Activated T-helper 17 cell treated with anti-CD3 and anti-CD28 coated beads, Interleukin-2, amount 50 U/mL, for 72 hours (primary cell): ENCODE measurements around the gene P2RX3. TPM values are rescaled to one million over a fixed set of nuclear protein-coding genes. Genes with fewer than 3 reads are reported as not detected.
A peak's percentile ranks its signal among the peaks of the same experiment; 100 is the strongest.

Source experiments
- ATAC-seq: fragments of 150-1000 bp; cut with Tn5 transposase; replicated peaks from 2 replicates; pipeline ENCODE4 v1.10.0; 2021; ENCODE audit warnings: mild to moderate bottlenecking, moderate library complexity
- H3K27ac Mint-ChIP-seq: one replicate; pipeline ENCODE4 v1.8.0; 2022; ENCODE audit warnings: mixed read lengths
- H3K27me3 Mint-ChIP-seq: one replicate; pipeline ENCODE4 v1.8.0; 2022; ENCODE audit warnings: mixed read lengths
- H3K36me3 Mint-ChIP-seq: one replicate; pipeline ENCODE4 v1.8.0; 2022; ENCODE audit warnings: low read depth, mild to moderate bottlenecking, mixed read lengths
- H3K4me1 Mint-ChIP-seq: one replicate; pipeline ENCODE4 v1.8.0; 2022; ENCODE audit warnings: mixed read lengths
- H3K4me3 Mint-ChIP-seq: one replicate; pipeline ENCODE4 v1.8.0; 2022; ENCODE audit warnings: mild to moderate bottlenecking, mixed read lengths
- H3K9me3 Mint-ChIP-seq: one replicate; pipeline ENCODE4 v1.8.0; 2022; ENCODE audit warnings: mixed read lengths
- total RNA-seq, 2 donors: library from RNA; stranded (reverse); gene quantifications; one replicate each; pipeline ENCODE4 v1.2.3, GENCODE V29; 2022

P2RX3 gene
- total RNA-seq, 2 donors from 2014 or later = not detected

DNA sequence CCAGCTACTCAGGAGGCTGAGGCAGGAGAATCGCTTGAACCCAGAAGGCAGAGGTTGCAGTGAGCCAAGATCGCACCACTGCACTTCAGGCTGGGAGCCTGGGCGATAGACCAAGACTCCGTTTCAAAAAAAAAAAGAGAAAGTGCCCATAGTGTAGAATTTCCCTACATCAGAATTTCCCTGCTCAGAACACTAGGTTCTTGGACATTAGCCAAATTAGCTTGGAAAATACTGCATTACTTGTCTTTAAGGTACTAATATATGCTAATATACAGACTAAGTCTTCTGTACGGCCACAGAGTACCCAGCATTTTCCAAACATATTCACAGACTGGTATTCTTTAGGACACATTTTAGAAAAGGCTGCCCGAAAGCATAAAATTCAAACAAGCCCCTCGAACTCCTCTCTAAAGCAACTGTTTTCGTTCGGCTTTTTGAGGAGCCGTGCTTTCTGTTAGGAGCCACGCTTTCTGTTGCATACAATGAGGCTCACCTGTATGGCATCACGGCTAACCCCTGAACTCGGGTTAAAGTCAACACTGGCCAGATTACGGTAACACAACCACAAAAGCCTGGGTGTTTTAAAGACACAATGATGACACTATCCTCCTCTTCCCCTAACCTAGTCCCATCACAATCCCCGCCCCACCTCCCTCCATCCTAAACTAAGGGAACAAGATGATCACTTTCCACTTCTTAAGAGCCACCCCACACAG is 31.8 kb upstream of the P2RX3 start:
- no peaks in the 10 kb centered on the region for H3K9me3 Mint-ChIP-seq
- no peaks in the 10 kb centered on the region for H3K27me3 Mint-ChIP-seq
- H3K4me1 Mint-ChIP-seq = peaks cover 5% of the 10 kb centered on the region
- H3K4me3 Mint-ChIP-seq = no peak overlapping the region
- H3K36me3 Mint-ChIP-seq = peaks cover 7% of the 10 kb centered on the region
- H3K27ac Mint-ChIP-seq = no peak overlapping the region
- ATAC-seq = no peak

DNA sequence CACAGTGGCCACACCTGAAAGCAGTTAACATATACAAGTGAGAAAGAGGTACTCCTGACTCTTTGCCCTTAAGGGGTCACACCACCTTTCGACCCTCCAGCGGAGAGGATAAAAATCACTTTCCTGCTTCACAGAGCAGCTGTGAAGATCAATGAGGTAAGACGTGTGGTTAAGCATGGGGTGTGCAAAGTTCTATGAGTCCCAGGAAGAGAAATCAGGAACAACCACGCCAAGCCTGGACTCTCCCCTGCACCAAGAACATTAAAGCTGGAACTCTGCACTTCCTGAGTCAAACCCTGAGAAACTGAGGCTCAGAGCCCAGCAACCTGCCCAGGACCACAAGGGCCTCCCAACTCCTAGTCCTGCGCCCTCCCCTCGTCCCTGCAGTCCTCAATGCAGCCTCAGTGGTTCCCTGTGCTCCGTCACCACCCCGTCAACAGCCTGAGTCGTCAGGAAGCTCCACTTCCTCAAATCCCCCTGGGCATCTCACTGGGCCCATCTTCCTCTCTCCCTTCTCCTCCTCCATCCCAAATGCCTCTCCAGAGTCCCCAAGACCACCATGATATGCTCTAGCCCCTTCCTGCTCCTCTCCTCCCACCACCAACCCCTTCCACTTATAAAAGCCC is 31.1 kb upstream of the P2RX3 start:
- Mint-ChIP-seq H3K36me3 (peaks cover under 1% of the 10 kb centered on the region), H3K4me3 (no peak overlapping the region), H3K27me3 (no peaks in the 10 kb centered on the region), H3K9me3 (no peaks in the 10 kb centered on the region), H3K27ac (no peak overlapping the region), H3K4me1 (peaks cover 5% of the 10 kb centered on the region)
- ATAC-seq = no peak

DNA sequence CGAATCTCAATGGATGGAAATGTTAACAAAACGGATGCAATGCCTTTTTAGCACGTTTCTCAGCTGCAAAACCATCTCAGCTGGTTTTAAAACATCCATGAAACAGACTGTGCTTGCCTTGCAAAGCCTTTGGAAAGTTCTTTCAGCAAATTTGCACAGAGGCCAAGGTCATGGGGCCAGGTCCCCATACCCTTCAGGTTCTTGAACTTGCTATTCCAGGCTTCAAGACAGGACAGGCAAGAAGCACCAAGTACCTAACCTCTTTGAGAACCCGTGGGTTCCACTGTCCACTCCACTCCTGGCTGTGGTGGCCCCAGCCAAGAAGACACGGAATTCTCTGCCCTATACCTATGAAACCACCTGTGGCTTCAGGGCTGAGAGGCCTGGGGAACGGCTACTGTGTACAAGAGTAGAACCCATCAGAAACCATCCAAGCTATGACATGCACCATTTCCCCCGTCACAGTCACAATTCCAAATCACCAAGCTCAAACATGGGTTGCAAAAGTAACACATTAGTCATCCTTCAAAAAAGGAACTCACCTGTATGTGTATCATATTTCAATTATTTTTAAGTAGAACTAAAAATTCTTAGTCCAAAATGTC is 30.4 kb upstream of the P2RX3 start:
- no peaks in the 10 kb centered on the region for H3K9me3 Mint-ChIP-seq
- peaks cover 5% of the 10 kb centered on the region for H3K4me1 Mint-ChIP-seq
- ATAC-seq = no peak
- no peaks in the 10 kb centered on the region for H3K36me3 Mint-ChIP-seq
- H3K27ac Mint-ChIP-seq = no peak overlapping the region
- H3K27me3 Mint-ChIP-seq = no peaks in the 10 kb centered on the region
- no peak overlapping the region for H3K4me3 Mint-ChIP-seq

GRCh38 chr11:57308426-57309060 is 29.6 kb upstream of the P2RX3 start:
- no peaks in the 10 kb centered on the region for H3K9me3 Mint-ChIP-seq
- H3K27me3 Mint-ChIP-seq = no peaks in the 10 kb centered on the region
- H3K27ac Mint-ChIP-seq = peak overlapping the region; percentile 39
- no peaks in the 10 kb centered on the region for H3K36me3 Mint-ChIP-seq
- no peak overlapping the region for H3K4me3 Mint-ChIP-seq
- peaks cover 5% of the 10 kb centered on the region for H3K4me1 Mint-ChIP-seq
- no peak for ATAC-seq

DNA sequence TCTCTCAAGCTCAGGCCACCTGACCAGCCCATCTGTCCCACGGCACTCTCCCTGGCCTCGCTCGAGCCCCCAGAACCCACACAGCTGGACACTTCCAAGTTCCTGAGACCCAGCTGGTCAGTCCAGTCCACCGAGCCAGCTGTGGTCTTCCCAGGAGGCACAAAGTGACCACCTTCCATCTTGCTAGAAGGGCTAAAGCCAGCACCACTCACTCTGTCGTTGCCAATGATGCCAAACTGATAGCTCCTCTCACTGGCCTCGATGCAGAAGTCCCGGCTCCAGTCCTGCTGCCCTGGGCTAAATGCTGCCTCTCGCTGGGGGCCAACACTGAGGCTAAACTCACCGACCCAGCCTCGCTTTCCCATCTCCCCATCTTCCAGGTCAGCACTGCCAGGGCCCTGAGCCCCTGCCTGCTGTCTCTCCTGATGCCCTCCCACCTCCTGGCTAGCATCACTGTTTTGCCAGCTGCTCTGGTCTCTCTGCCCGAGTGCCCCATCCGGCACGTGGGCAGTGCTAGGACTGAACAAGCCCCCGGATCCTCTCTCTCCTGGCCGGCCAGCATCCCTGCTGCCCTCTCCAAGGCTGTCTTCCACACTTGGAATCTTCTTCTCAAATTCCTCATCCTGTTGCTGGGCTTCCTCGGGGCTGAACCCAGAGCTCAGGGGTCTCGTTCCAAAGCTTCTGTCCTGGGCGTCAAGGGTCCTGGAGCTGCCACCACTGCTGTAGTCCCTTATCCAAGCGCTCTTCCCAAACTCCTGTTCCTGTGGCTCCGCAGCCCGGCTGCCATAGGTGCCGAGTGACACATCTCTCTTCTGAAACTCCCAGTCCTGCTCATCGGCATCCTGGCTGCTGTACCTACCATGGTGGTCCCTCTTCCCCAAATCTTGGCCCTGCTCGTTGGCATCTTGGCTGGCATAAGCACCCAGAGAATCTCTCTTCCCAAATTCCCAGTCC is 28.8 kb upstream of the P2RX3 start:
- peak overlapping the region; percentile 39 for H3K27ac Mint-ChIP-seq
- H3K9me3 Mint-ChIP-seq = no peaks in the 10 kb centered on the region
- no peaks in the 10 kb centered on the region for H3K36me3 Mint-ChIP-seq
- no peaks in the 10 kb centered on the region for H3K27me3 Mint-ChIP-seq
- H3K4me3 Mint-ChIP-seq = no peak overlapping the region
- no peak for ATAC-seq
- H3K4me1 Mint-ChIP-seq = peaks cover 5% of the 10 kb centered on the region

DNA sequence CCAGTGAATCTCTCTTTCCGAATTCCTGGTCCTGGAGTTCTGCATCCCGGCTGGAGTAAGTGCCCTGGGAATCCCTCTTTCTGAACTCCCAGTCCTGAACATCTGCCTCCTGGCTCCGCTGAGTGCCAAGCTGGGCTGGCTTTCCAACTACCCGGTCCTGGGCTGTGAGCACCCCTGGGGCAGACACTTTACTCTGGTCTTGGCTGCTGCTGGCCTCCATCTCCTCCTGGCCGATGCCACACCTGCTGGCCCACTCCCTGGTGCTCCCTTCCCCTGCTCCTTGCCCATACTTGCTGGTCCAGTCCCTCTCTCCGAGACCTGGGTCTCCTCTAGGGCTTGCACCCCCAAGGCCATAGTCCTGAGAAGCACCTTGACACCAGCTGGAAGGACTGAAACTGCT is 28.1 kb upstream of the P2RX3 start:
- H3K27ac Mint-ChIP-seq = no peak overlapping the region
- no peaks in the 10 kb centered on the region for H3K9me3 Mint-ChIP-seq
- H3K4me1 Mint-ChIP-seq = peaks cover 5% of the 10 kb centered on the region
- ATAC-seq = no peak
- no peaks in the 10 kb centered on the region for H3K27me3 Mint-ChIP-seq
- no peaks in the 10 kb centered on the region for H3K36me3 Mint-ChIP-seq
- no peak overlapping the region for H3K4me3 Mint-ChIP-seq

DNA sequence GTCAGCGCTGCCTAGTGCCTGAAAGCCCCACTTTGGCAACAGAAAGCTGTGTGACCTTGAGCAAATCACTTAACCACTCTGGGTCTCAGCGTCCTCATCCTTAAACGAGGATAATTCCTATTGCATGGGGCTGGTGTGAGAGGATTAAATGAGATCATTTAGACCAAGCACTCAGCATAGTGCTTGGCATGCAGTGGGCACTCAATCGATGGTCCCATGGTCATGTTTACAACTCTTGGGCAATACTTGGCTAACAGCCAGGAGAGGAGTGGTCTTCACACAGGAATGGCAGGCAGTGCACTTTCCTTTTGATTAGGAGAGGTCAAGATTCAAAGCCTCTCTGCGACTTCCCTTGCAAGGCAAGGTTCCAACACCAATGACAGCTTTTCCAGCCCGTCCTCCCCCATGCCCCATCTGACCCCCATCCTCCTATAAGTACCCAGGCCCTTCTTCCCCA is 27.5 kb upstream of the P2RX3 start:
- Mint-ChIP-seq H3K4me1 (peaks cover 5% of the 10 kb centered on the region), H3K27me3 (no peaks in the 10 kb centered on the region), H3K36me3 (no peaks in the 10 kb centered on the region), H3K4me3 (peak overlapping the region; percentile 49), H3K27ac (no peak overlapping the region), H3K9me3 (no peaks in the 10 kb centered on the region)
- no peak for ATAC-seq

- no peaks in the 10 kb centered on the region for H3K9me3 Mint-ChIP-seq
- no peak overlapping the region for H3K27ac Mint-ChIP-seq
- H3K27me3 Mint-ChIP-seq = no peaks in the 10 kb centered on the region
- H3K4me1 Mint-ChIP-seq = peaks cover 5% of the 10 kb centered on the region
- peak; percentile 99 for ATAC-seq
- H3K4me3 Mint-ChIP-seq = peak overlapping the region; percentile 49
- H3K36me3 Mint-ChIP-seq = no peaks in the 10 kb centered on the region
Measured at GRCh38 chr11:57311109-57311936, 26.8 kb upstream of the P2RX3 start.

- Mint-ChIP-seq H3K36me3 (no peaks in the 10 kb centered on the region), H3K9me3 (no peaks in the 10 kb centered on the region), H3K27me3 (no peaks in the 10 kb centered on the region), H3K4me1 (peaks cover 5% of the 10 kb centered on the region), H3K27ac (peak overlapping the region; percentile 21), H3K4me3 (peak overlapping the region; percentile 3)
- ATAC-seq = no peak
Measured at GRCh38 chr11:57312511-57313021, 25.6 kb upstream of the P2RX3 start.

GRCh38 chr11:57313071-57313787 is 24.9 kb upstream of the P2RX3 start:
- no peaks in the 10 kb centered on the region for H3K9me3 Mint-ChIP-seq
- H3K27me3 Mint-ChIP-seq = no peaks in the 10 kb centered on the region
- H3K27ac Mint-ChIP-seq = no peak overlapping the region

GRCh38 chr11:57313788-57314135 is 24.4 kb upstream of the P2RX3 start:
- H3K27ac Mint-ChIP-seq = no peak overlapping the region
- no peak overlapping the region for H3K4me3 Mint-ChIP-seq
- H3K4me1 Mint-ChIP-seq = peaks cover 5% of the 10 kb centered on the region
- no peaks in the 10 kb centered on the region for H3K27me3 Mint-ChIP-seq
- ATAC-seq = no peak
- no peaks in the 10 kb centered on the region for H3K9me3 Mint-ChIP-seq
- H3K36me3 Mint-ChIP-seq = no peaks in the 10 kb centered on the region

More at GRCh38 chr11:57313071-57313787, 24.9 kb upstream of the P2RX3 start:
- no peak overlapping the region for H3K4me3 Mint-ChIP-seq
- H3K4me1 Mint-ChIP-seq = peaks cover 5% of the 10 kb centered on the region
- H3K36me3 Mint-ChIP-seq = no peaks in the 10 kb centered on the region
- no peak for ATAC-seq

GRCh38 chr11:57314221-57314973 is 23.8 kb upstream of the P2RX3 start:
- H3K4me1 Mint-ChIP-seq = peaks cover 9% of the 10 kb centered on the region
- ATAC-seq = no peak

More at GRCh38 chr11:57314221-57314973, 23.8 kb upstream of the P2RX3 start:
- H3K4me3 Mint-ChIP-seq = no peak overlapping the region
- H3K27me3 Mint-ChIP-seq = no peaks in the 10 kb centered on the region
- H3K27ac Mint-ChIP-seq = no peak overlapping the region
- no peaks in the 10 kb centered on the region for H3K9me3 Mint-ChIP-seq
- H3K36me3 Mint-ChIP-seq = peaks cover 5% of the 10 kb centered on the region
